Skeletal muscle tissue (tissue), 4 donors: ENCODE data around the gene ACOT7. TPM values are rescaled to one million over a fixed set of nuclear protein-coding genes. Genes with fewer than 3 reads are reported as not detected.
A peak's percentile ranks its signal among the peaks of the same experiment; 100 is the strongest.
"Not testable (repeated sequence)": the region's sequence is repeated elsewhere in the genome, so short reads cannot be mapped to it uniquely, and the experiment has no call there.

Experiments
- H3K27ac ChIP-seq: one replicate; pipeline ENCODE4 v1.7.0; 2013; ENCODE audit warnings: mild to moderate bottlenecking, low read depth, low read length, inconsistent platforms
- H3K27me3 ChIP-seq, 3 donors: one replicate each; pipeline ENCODE4 v1.7.0; 2013; ENCODE audit warnings: low read length in 3 of 3; ENCODE audit not compliant: control insufficient read depth in 3 of 3, insufficient read depth in 3 of 3
- H3K36me3 ChIP-seq, 3 donors: one replicate each; pipeline ENCODE4 v1.7.0; 2013; ENCODE audit warnings: low read length in 3 of 3; ENCODE audit not compliant: control insufficient read depth in 3 of 3, insufficient read depth in 3 of 3
- H3K4me1 ChIP-seq, 3 donors: one replicate each; pipeline ENCODE4 v1.7.0; 2013; ENCODE audit warnings: low read length in 3 of 3, mild to moderate bottlenecking in 3 of 3; ENCODE audit not compliant: control insufficient read depth in 3 of 3, insufficient read depth in 3 of 3
- H3K4me3 ChIP-seq, 3 donors: one replicate each; pipeline ENCODE4 v1.7.0; 2013; ENCODE audit warnings: low read length in 3 of 3
- H3K9ac ChIP-seq, 3 donors: one replicate each; pipeline ENCODE4 v1.7.0; 2013; ENCODE audit warnings: low read length in 3 of 3, mild to moderate bottlenecking in 3 of 3, moderate library complexity in 2 of 3, low read depth in 1 of 3
- H3K9me3 ChIP-seq, 3 donors: one replicate each; pipeline ENCODE4 v1.7.0; 2013; ENCODE audit warnings: low read length in 3 of 3; ENCODE audit not compliant: control insufficient read depth in 3 of 3
- total RNA-seq: library from RNA; depleted of rRNA; stranded (reverse); fragments of >200 nt; gene quantifications from one replicate; pipeline ENCODE4 v1.2.3, GENCODE V29; 2014
- donor health status: Osteomylitis.

Gene ACOT7
- total RNA-seq, 1 donor from 2014 or later: 3.7 TPM

GRCh38 chr1:6363085-6363884 is 30.3 kb downstream of the ACOT7 start:
- H3K36me3 ChIP-seq, H3K9me3 ChIP-seq, H3K4me3 ChIP-seq, H3K9ac ChIP-seq, H3K27ac ChIP-seq, H3K27me3 ChIP-seq: not testable (repeated sequence)
- H3K4me1 ChIP-seq: peaks cover 14 to 23% (median 18%) of the 10 kb centered on the region in 3 donors

DNA sequence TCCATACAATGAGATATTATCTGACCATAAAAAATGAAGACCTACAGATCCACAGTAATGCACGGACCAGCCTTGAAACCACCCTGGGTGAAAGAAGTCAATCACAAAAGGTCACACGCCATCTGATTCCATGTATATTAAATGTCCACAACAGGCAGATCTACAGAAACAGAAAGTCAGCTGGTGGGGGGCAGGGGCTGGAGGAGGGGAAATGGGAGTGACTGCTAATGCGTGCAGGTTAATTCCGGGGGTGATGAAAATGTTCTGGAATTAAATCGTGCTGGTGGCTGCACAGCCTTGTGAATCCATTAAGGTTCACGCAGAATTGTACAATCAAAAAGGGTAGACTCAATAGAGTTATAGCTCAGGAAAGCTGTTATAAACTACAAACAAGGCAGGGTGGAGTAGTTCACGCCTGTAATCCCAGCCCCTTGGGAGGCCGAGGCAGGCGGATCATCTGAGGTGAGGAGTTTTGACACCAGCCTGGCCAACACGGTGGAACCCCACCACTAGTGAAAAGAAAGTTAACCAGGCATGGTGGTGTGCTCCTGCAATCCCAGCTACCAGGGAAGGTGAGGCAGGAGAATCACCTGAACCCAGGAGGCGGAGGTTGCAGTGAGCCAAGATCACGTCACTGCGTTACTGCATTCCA is 32.3 kb downstream of the ACOT7 start:
- Histone ChIP-seq H3K9ac (no peak overlapping the region), H3K36me3 (no peaks in the 10 kb centered on the region), H3K27me3 (no peaks in the 10 kb centered on the region), H3K4me1 (peaks cover 14 to 25% (median 19%) of the 10 kb centered on the region in 3 donors), H3K27ac (no peak overlapping the region), H3K4me3 (no peak overlapping the region), H3K9me3 (no peaks in the 10 kb centered on the region)

GRCh38 chr1:6360517-6361070 is 33.0 kb downstream of the ACOT7 start:
- no peak overlapping the region for H3K4me3 ChIP-seq
- H3K27ac ChIP-seq: no peak overlapping the region
- H3K36me3 ChIP-seq: no peaks in the 10 kb centered on the region
- peaks cover 14 to 25% (median 19%) of the 10 kb centered on the region in 3 donors for H3K4me1 ChIP-seq
- no peaks in the 10 kb centered on the region for H3K27me3 ChIP-seq
- H3K9me3 ChIP-seq: no peaks in the 10 kb centered on the region
- H3K9ac ChIP-seq: peak overlapping the region in 2 of 3 donors; percentile 38 to 60

DNA sequence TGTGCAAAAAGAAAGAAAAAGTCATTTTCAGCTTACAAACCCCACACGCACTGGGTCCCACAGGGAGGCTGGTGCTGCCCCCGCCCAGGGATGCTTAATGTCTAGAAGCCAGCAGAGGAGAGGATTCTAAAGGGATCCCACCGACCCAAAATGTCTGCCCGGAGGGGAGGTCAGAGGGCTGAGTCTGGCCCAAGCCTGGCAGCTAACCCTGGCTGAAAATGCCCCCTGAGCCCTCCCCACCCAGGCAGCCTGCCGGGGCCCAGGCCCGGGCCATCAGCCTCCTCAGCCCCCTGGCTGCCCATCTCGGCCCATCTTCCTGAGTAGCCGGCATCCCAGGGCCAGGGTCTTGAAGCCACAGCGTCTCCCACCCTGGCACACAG is 33.5 kb downstream of the ACOT7 start:
- Histone ChIP-seq H3K27me3 (no peaks in the 10 kb centered on the region), H3K27ac (peak overlapping the region; percentile 64), H3K9me3 (no peaks in the 10 kb centered on the region), H3K36me3 (no peaks in the 10 kb centered on the region), H3K4me3 (no peak overlapping the region), H3K9ac (peak overlapping the region; percentile 38 to 60 (median 43)), H3K4me1 (peaks cover 14 to 25% (median 19%) of the 10 kb centered on the region in 3 donors)

GRCh38 chr1:6359216-6360116 is 34.1 kb downstream of the ACOT7 start:
- Histone ChIP-seq H3K27ac (peak overlapping the region; percentile 64), H3K36me3 (no peaks in the 10 kb centered on the region), H3K9ac (peak overlapping the region; percentile 38 to 60 (median 43)), H3K4me1 (peaks cover 14 to 26% (median 19%) of the 10 kb centered on the region in 3 donors), H3K9me3 (no peaks in the 10 kb centered on the region), H3K4me3 (no peak overlapping the region), H3K27me3 (no peaks in the 10 kb centered on the region)

DNA sequence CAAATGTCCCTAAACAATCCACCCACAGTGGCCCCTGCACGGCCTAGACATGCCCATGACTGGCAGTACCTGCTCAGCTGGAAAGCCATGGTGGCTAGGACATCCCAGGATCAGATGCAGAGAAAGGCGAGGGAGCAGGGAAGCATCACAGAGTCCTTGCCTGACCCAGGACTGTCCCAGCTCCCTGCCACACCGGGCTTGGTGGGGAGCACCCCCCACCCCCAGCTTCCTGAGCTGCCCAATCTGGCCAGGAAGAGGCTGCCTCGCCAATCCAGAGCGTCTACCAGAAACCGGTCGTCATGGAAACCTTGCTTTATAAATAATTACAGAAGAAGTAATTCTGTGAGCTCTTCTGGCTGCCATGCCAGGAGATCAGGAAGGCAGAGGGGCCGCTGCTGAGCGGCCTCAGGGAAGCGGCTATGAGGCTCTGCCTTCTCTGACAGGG is 34.8 kb downstream of the ACOT7 start:
- peak overlapping the region in 1 of 3 donors; percentile 16 for H3K9ac ChIP-seq
- H3K27me3 ChIP-seq: no peaks in the 10 kb centered on the region
- no peaks in the 10 kb centered on the region for H3K36me3 ChIP-seq
- peaks cover 21 to 33% (median 25%) of the 10 kb centered on the region in 3 donors for H3K4me1 ChIP-seq
- no peaks in the 10 kb centered on the region for H3K9me3 ChIP-seq
- H3K27ac ChIP-seq: peak overlapping the region; percentile 64
- H3K4me3 ChIP-seq: no peak overlapping the region

DNA sequence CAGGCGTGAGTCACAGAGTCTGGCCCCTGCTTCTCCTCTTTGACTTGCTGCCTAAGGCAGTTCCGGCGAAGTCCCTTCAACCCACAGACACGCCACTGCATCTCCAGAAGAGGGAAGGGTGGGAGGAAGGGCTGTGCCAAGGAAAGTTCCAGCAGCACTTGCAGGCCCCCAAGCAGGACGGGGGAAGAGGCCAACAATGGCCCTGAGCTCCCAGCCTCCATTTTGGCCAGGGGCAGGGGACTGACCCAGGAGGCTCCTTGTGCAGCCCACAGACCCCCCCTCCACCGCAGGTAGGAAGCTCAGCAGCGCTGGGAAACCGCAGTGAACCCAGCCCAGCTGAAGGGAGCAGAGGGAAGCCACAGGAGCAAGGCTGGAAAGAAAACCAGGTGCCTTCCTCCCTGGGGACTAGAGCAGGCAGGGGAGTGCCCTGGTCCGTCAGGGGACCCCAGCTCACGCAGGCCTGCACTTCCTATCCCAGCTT is 35.4 kb downstream of the ACOT7 start:
- H3K36me3 ChIP-seq: no peaks in the 10 kb centered on the region
- H3K4me1 ChIP-seq: peaks cover 27 to 35% (median 31%) of the 10 kb centered on the region in 3 donors
- no peaks in the 10 kb centered on the region for H3K27me3 ChIP-seq
- peak overlapping the region in 1 of 3 donors; percentile 16 for H3K9ac ChIP-seq
- H3K4me3 ChIP-seq: no peak overlapping the region
- H3K27ac ChIP-seq: peak overlapping the region; percentile 9
- no peaks in the 10 kb centered on the region for H3K9me3 ChIP-seq

GRCh38 chr1:6357243-6357936 is 36.2 kb downstream of the ACOT7 start:
- H3K9ac ChIP-seq: no peak overlapping the region
- no peaks in the 10 kb centered on the region for H3K36me3 ChIP-seq
- no peak overlapping the region for H3K27ac ChIP-seq
- no peaks in the 10 kb centered on the region for H3K9me3 ChIP-seq
- H3K4me1 ChIP-seq: peaks cover 31 to 40% (median 34%) of the 10 kb centered on the region in 3 donors
- H3K4me3 ChIP-seq: no peak overlapping the region
- no peaks in the 10 kb centered on the region for H3K27me3 ChIP-seq

- H3K9me3 ChIP-seq: no peaks in the 10 kb centered on the region
- no peaks in the 10 kb centered on the region for H3K36me3 ChIP-seq
- no peak overlapping the region for H3K27ac ChIP-seq
- no peaks in the 10 kb centered on the region for H3K27me3 ChIP-seq
- H3K9ac ChIP-seq: no peak overlapping the region
- H3K4me1 ChIP-seq: peaks cover 43 to 55% (median 44%) of the 10 kb centered on the region in 3 donors
- no peak overlapping the region for H3K4me3 ChIP-seq
Observed at GRCh38 chr1:6355621-6356020, 37.9 kb downstream of the ACOT7 start.
